ENCODE results near the gene MCC.

The MCC gene

GRCh38 chr5:113062869-113063508 lies 425.3 kb downstream of the MCC start:
- TF ChIP-seq CTCF (IDR thresholded peaks at IDR 0.05; ENCODE audit: insufficient read depth, low read length) = no peak
- TF ChIP-seq GABPA (IDR thresholded peaks at IDR 0.05; ENCODE audit: low read depth) = no peak
- TF ChIP-seq, protein P1, sequence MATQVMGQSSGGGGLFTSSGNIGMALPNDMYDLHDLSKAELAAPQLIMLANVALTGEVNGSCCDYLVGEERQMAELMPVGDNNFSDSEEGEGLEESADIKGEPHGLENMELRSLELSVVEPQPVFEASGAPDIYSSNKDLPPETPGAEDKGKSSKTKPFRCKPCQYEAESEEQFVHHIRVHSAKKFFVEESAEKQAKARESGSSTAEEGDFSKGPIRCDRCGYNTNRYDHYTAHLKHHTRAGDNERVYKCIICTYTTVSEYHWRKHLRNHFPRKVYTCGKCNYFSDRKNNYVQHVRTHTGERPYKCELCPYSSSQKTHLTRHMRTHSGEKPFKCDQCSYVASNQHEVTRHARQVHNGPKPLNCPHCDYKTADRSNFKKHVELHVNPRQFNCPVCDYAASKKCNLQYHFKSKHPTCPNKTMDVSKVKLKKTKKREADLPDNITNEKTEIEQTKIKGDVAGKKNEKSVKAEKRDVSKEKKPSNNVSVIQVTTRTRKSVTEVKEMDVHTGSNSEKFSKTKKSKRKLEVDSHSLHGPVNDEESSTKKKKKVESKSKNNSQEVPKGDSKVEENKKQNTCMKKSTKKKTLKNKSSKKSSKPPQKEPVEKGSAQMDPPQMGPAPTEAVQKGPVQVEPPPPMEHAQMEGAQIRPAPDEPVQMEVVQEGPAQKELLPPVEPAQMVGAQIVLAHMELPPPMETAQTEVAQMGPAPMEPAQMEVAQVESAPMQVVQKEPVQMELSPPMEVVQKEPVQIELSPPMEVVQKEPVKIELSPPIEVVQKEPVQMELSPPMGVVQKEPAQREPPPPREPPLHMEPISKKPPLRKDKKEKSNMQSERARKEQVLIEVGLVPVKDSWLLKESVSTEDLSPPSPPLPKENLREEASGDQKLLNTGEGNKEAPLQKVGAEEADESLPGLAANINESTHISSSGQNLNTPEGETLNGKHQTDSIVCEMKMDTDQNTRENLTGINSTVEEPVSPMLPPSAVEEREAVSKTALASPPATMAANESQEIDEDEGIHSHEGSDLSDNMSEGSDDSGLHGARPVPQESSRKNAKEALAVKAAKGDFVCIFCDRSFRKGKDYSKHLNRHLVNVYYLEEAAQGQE (IDR thresholded peaks at IDR 0.05; ENCODE audit: insufficient replicate concordance, low read depth) = no peak
- TF ChIP-seq POLR2AphosphoS5 (IDR thresholded peaks at IDR 0.05; ENCODE audit: low read depth) = no peak
- no peak for TF ChIP-seq SPI1 (IDR thresholded peaks at IDR 0.05; ENCODE audit: borderline replicate concordance, low read depth)
- DNase-seq (ENCODE audit: low read depth in 1 of 2, low spot score in 1 of 2) = no peak

DNA sequence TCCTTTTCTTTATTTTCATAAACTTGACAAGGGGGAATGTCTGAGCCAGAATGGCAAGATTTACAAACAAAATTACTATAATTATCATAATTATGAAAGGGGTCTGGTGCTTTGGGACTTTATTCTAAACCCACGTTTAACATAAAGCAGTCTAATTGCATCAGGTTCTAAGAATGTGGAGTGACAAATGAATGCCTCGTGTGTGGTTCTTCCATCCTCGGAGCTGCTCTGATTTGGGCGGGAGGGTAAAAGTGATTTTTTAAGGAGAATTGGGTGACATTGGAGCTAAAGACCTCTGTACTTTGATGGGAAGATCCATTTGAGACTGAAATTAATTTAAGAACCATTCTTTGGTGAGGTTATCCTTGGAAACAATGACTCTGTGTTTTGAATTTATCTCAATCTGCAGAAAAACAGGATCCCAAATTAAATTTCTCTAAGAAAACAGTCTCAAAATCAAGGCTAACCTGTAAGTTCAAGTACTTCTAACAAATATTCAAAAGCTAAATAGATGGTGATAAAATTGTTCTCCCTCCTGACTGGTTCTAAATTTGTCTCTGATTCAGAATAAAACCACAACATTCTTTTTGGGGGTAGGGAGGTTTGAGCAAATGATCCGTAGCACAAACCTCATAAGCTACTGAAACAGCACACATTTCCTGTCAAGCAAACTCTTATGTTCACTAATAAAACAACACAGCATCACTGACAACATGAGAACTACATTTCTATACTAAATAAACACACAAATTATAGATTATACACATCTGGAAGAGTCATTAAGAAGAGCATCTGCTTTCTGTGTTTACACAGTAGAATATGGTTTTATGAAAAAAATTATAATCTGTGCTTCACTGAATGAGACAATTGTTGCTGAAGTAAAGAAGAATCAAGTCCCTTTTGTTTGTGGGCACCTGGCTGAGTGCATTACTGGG lies 426.1 kb downstream of the MCC start:
- DNase-seq (ENCODE audit: low read depth in 1 of 2, low spot score in 1 of 2) = no peak
- H3K4me3 ChIP-seq (replicated peaks; ENCODE audit: insufficient read depth, low read length) = no peak overlapping the region
- H3K27ac ChIP-seq (replicated peaks) = no peak overlapping the region

More at GRCh38 chr5:113062869-113063508, 425.3 kb downstream of the MCC start:
- no peak overlapping the region for H3K27ac ChIP-seq (replicated peaks)
- no peak overlapping the region for H3K4me3 ChIP-seq (replicated peaks; ENCODE audit: insufficient read depth, low read length)
- H3K27me3 ChIP-seq (ENCODE audit: insufficient read depth, poor library complexity, severe bottlenecking) = no peaks in the 10 kb centered on the region

More for the DNA sequence above, 426.1 kb downstream of the MCC start:
- no peaks in the 10 kb centered on the region for H3K27me3 ChIP-seq (ENCODE audit: insufficient read depth, poor library complexity, severe bottlenecking)
- no peak for TF ChIP-seq CTCF (IDR thresholded peaks at IDR 0.05; ENCODE audit: insufficient read depth, low read length)
- TF ChIP-seq POLR2AphosphoS5 (IDR thresholded peaks at IDR 0.05; ENCODE audit: low read depth) = no peak
- no peak for TF ChIP-seq GABPA (IDR thresholded peaks at IDR 0.05; ENCODE audit: low read depth)
- TF ChIP-seq, protein P1 (IDR thresholded peaks at IDR 0.05; ENCODE audit: insufficient replicate concordance, low read depth) = no peak
- TF ChIP-seq SPI1 (IDR thresholded peaks at IDR 0.05; ENCODE audit: borderline replicate concordance, low read depth) = no peak
